Activated CD8-positive, alpha-beta memory T cell treated with anti-CD3 and anti-CD28 coated beads for 4 hours (primary cell): ENCODE data around the gene SOX18.

Experiments used
- DNase-seq, 2 donors: peaks; one replicate each; pipeline ENCODE4 v3.0.0-alpha.2; 2020; ENCODE audit warnings: low read depth in 2 of 2

The SOX18 gene

GRCh38 chr20:64068386-64069208, 19.2 kb upstream of the SOX18 start:
- DNase-seq: no peak

- no peak for DNase-seq
These were observed 18.4 kb upstream of the SOX18 start for GRCh38 chr20:64067733-64068307.

GRCh38 chr20:64067005-64067632, 17.7 kb upstream of the SOX18 start:
- no peak for DNase-seq

- DNase-seq: no peak
These were observed 16.5 kb upstream of the SOX18 start for GRCh38 chr20:64065974-64066343.

GRCh38 chr20:64065062-64065973, 15.9 kb upstream of the SOX18 start:
- DNase-seq: no peak

GRCh38 chr20:64064145-64064698, 14.8 kb upstream of the SOX18 start:
- no peak for DNase-seq

- no peak for DNase-seq
These were observed 14.1 kb upstream of the SOX18 start for GRCh38 chr20:64063389-64064144.

GRCh38 chr20:64062596-64063388, 13.4 kb upstream of the SOX18 start, which contains the start of gene TCEA2:
TSS of gene TCEA2 (plus strand) at chr20:64063198. CDS start at chr20:64063313, 115 bp downstream.
- peak; percentile 87 to 88 for DNase-seq

- DNase-seq: no peak
These were observed 12.8 kb upstream of the SOX18 start for GRCh38 chr20:64062276-64062595.

GRCh38 chr20:64058536-64058935, 9.1 kb upstream of the SOX18 start:
- no peak for DNase-seq

GRCh38 chr20:64057628-64058498, 8.4 kb upstream of the SOX18 start:
- DNase-seq: peak; percentile 58 to 75

GRCh38 chr20:64056889-64057627, 7.6 kb upstream of the SOX18 start:
- DNase-seq: no peak

- DNase-seq: no peak
These were observed 7.1 kb upstream of the SOX18 start for GRCh38 chr20:64056639-64056888.

GRCh38 chr20:64055893-64056638, 6.6 kb upstream of the SOX18 start:
- no peak for DNase-seq

- no peak for DNase-seq
These were observed 6.0 kb upstream of the SOX18 start for GRCh38 chr20:64055396-64055892.

GRCh38 chr20:64053841-64054661, 4.6 kb upstream of the SOX18 start:
- no peak for DNase-seq
